PC-3 (cell line): Measurements from ENCODE around the gene CLIC1. TPM values are rescaled to one million over a fixed set of nuclear protein-coding genes. Genes with fewer than 3 reads are reported as not detected.

Experiments used
- ATAC-seq: fragments of 200-7000 bp; cut with Tn5 transposase; 2 replicates; pipeline ENCODE4 v1.9.1; 2020; ENCODE audit warnings: mild to moderate bottlenecking, moderate library complexity
- BruUV-seq: library from RNA; stranded (reverse); fragments of 400-500 nt; replicated peaks from 2 replicates; lab custom pipeline; 2021; lab: Mats Ljungman, UMichigan
- CTCF ChIA-PET: fragments of 300-600 bp; sonication (Branson Sonifier 250); formaldehyde crosslinking; loops from one replicate; lab custom pipeline; 2022; ENCODE audit warnings: antibody characterized with exemption; lab: Charles Lee
- POLR2A ChIA-PET: fragments of 300-600 bp; sonication (Branson Sonifier 250); formaldehyde crosslinking; loops from one replicate; lab custom pipeline; 2022; ENCODE audit warnings: antibody characterized with exemption; ENCODE audit not compliant: unreplicated experiment; lab: Charles Lee
- DNase-seq: peaks from one replicate; pipeline ENCODE4 v3.0.0-alpha.2; 2015
- H2AFZ ChIP-seq: fragments of 300-600 bp; sonication (generic); 2 replicates; pipeline ENCODE4 v1.6.0; 2016; ENCODE audit warnings: antibody characterized with exemption, low read length
- H3F3A ChIP-seq: fragments of 300-600 bp; sonication (generic); one replicate; pipeline ENCODE4 v1.6.0; 2017; ENCODE audit warnings: antibody characterized with exemption, low read length, control low read depth, mild to moderate bottlenecking; ENCODE audit not compliant: unreplicated experiment
- H3K27ac ChIP-seq: fragments of 300-600 bp; sonication (generic); 2 replicates; pipeline ENCODE4 v1.5.1; 2016; ENCODE audit warnings: mild to moderate bottlenecking, low read length
- H3K27me3 ChIP-seq: fragments of 300-600 bp; sonication (generic); 2 replicates; pipeline ENCODE4 v1.6.1; 2016; ENCODE audit warnings: low read length, mixed read lengths
- H3K36me3 ChIP-seq: fragments of 300-600 bp; sonication (generic); 2 replicates; pipeline ENCODE4 v1.6.1; 2016; ENCODE audit warnings: low read depth, mixed run types, low read length, mixed read lengths
- H3K4me1 ChIP-seq: fragments of 300-600 bp; sonication (generic); 2 replicates; pipeline ENCODE4 v1.5.1; 2016; ENCODE audit warnings: low read length; ENCODE audit not compliant: insufficient read depth
- H3K4me2 ChIP-seq: fragments of 300-600 bp; sonication (generic); 2 replicates; pipeline ENCODE4 v1.6.0; 2016; ENCODE audit warnings: low read length
- H3K4me3 ChIP-seq: fragments of 300-600 bp; sonication (generic); 2 replicates; pipeline ENCODE4 v1.5.1; 2016; ENCODE audit warnings: mild to moderate bottlenecking, low read length, mixed read lengths
- H3K79me2 ChIP-seq: fragments of 300-600 bp; sonication (generic); 2 replicates; pipeline ENCODE4 v1.6.1; 2017; ENCODE audit warnings: low read length, mixed read lengths
- H3K9ac ChIP-seq: fragments of 300-600 bp; sonication (generic); 2 replicates; pipeline ENCODE4 v1.6.0; 2016; ENCODE audit warnings: mild to moderate bottlenecking, low read length
- H3K9me2 ChIP-seq: fragments of 300-600 bp; sonication (generic); replicated peaks from 2 replicates; pipeline ENCODE4 v1.6.1; 2016; ENCODE audit warnings: mixed run types, low read length, mixed read lengths
- H3K9me3 ChIP-seq: fragments of 300-600 bp; sonication (generic); 2 replicates; pipeline ENCODE4 v1.6.1; 2016; ENCODE audit warnings: low read length, mixed read lengths
- H4K20me1 ChIP-seq: fragments of 300-600 bp; sonication (generic); 2 replicates; pipeline ENCODE4 v1.6.1; 2016; ENCODE audit warnings: low read length, mixed read lengths
- EZH2 ChIP-seq: fragments of 300-600 bp; sonication (generic); IDR thresholded peaks from one replicate; pipeline ENCODE4 v1.6.1; 2017; ENCODE audit warnings: antibody characterized with exemption, mild to moderate bottlenecking, low read length; ENCODE audit not compliant: unreplicated experiment
- EZH2phosphoT487 ChIP-seq: fragments of 300-600 bp; sonication (generic); IDR thresholded peaks from 2 replicates; pipeline ENCODE4 v1.6.1; 2018; ENCODE audit warnings: mild to moderate bottlenecking, antibody characterized with exemption, low read length, borderline replicate concordance
- intact Hi-C: fragments of 100-400 bp; cut with micrococcal nuclease; formaldehyde crosslinking; loops from 2 replicates; pipeline ENCODE4 v1.9.0; 2023
- microRNA-seq: library from miRNA; unstranded; fragments of <30 nt; microRNA quantifications from one replicate; pipeline ENCODE4 v1.1.0, GENCODE V29; 2020; ENCODE audit not compliant: unreplicated experiment
- total RNA-seq: library from RNA; depleted of rRNA; stranded (reverse); fragments of >200 nt; gene quantifications from 2 replicates; pipeline ENCODE4 v1.2.3, GENCODE V29; 2014; rRNA removed
- TF ChIP-seq, protein P1 (sequence below): fragments of 300-600 bp; sonication (generic); conservative IDR thresholded peaks from 2 replicates; pipeline ENCODE4 v1.5.1; 2017; ENCODE audit warnings: antibody characterized with exemption, low read depth, mild to moderate bottlenecking, low read length

CLIC1 gene
- total RNA-seq, 1 experiment from 2014 or later, result 708 TPM

- no peak overlapping the region for H3K4me2 ChIP-seq
- BruUV-seq, result no TSS peak
- no peaks in the 10 kb centered on the region for H3K9me3 ChIP-seq
- no peak overlapping the region for H3K27ac ChIP-seq
- ChIA-PET POLR2A (no interaction called here), CTCF (no interaction called here)
- no peak for ATAC-seq
- H3K79me2 ChIP-seq, result no peaks in the 10 kb centered on the region
- no peak overlapping the region for H2AFZ ChIP-seq
- H3K9ac ChIP-seq, result no peak overlapping the region
- no peaks in the 10 kb centered on the region for H3K27me3 ChIP-seq
- no peak overlapping the region for H3K4me3 ChIP-seq
- no peaks in the 10 kb centered on the region for H3K9me2 ChIP-seq
- H3F3A ChIP-seq, result no peaks in the 10 kb centered on the region
- TF ChIP-seq EZH2phosphoT487 (no peak), EZH2 (no peak)
- TF ChIP-seq, protein P1, sequence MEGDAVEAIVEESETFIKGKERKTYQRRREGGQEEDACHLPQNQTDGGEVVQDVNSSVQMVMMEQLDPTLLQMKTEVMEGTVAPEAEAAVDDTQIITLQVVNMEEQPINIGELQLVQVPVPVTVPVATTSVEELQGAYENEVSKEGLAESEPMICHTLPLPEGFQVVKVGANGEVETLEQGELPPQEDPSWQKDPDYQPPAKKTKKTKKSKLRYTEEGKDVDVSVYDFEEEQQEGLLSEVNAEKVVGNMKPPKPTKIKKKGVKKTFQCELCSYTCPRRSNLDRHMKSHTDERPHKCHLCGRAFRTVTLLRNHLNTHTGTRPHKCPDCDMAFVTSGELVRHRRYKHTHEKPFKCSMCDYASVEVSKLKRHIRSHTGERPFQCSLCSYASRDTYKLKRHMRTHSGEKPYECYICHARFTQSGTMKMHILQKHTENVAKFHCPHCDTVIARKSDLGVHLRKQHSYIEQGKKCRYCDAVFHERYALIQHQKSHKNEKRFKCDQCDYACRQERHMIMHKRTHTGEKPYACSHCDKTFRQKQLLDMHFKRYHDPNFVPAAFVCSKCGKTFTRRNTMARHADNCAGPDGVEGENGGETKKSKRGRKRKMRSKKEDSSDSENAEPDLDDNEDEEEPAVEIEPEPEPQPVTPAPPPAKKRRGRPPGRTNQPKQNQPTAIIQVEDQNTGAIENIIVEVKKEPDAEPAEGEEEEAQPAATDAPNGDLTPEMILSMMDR, result no peak
- H4K20me1 ChIP-seq, result no peaks in the 10 kb centered on the region
- H3K36me3 ChIP-seq, result peaks cover 4% of the 10 kb centered on the region; the same call in 1 of the 2 replicates
- intact Hi-C loops, result loop anchor here (10.0 kb wide), 2 partner anchors 151 to 181 kb away; partner anchors contain the start of gene NEU1
- H3K4me1 ChIP-seq, result peaks cover 10% of the 10 kb centered on the region
- DNase-seq, result no peak
These were observed 52.7 kb downstream of the CLIC1 start for GRCh38 chr6:31683591-31683990.

DNA sequence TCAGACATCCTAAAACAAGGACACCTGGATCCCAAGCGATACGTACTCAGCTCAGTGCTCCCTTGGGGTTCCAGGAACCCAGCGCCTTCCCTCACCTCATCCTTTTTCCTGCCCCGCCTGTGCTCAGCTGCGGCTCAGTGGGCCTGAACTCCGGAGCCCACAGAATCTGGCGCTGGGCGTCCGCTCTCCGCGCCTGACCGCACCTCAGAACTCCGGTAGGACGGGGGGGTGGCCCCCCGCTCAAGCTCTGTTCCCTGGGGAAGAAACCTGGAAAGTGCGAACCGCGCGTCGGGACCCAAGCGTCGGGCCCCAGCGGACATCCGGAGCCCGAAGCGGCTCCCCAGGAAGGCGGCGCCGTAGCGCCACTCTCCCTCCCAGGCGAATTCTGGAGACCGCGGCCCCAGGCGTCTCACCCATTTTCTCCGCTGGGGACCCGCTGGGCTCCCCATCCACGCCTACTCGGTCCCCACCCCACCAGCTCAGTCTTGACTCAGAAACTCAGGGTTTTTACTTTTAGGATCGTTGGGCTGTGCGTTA lies 55.1 kb downstream of the CLIC1 start:
- ChIA-PET POLR2A (no interaction called here), CTCF (interaction anchor here (0.6 to 1.0 kb wide), 2 partner anchors 51 to 89 kb away, joined by 4 read pairs; no protein-coding TSS in a partner anchor)
- H3K9me2 ChIP-seq, result no peaks in the 10 kb centered on the region
- BruUV-seq, result TSS peak; percentile 69
- H4K20me1 ChIP-seq, result no peaks in the 10 kb centered on the region
- H3K27ac ChIP-seq, result peak overlapping the region; percentile 10; the same call in 1 of the 2 replicates
- TF ChIP-seq, protein P1, result no peak
- TF ChIP-seq EZH2phosphoT487 (no peak), EZH2 (no peak)
- H3F3A ChIP-seq, result peaks cover 4% of the 10 kb centered on the region
- peak overlapping the region; percentile 59 for H3K9ac ChIP-seq
- H3K4me1 ChIP-seq, result peaks cover 16% of the 10 kb centered on the region
- H3K36me3 ChIP-seq, result no peaks in the 10 kb centered on the region
- peak overlapping the region; percentile 83 for H2AFZ ChIP-seq
- peak overlapping the region; percentile 85 for H3K4me2 ChIP-seq
- no peaks in the 10 kb centered on the region for H3K79me2 ChIP-seq
- intact Hi-C loops, result loop anchor here (10.0 kb wide), 2 partner anchors 154 to 184 kb away; partner anchors contain the start of gene NEU1
- no peaks in the 10 kb centered on the region for H3K9me3 ChIP-seq
- H3K4me3 ChIP-seq, result peak overlapping the region; percentile 67
- H3K27me3 ChIP-seq, result no peaks in the 10 kb centered on the region
- DNase-seq (peak; percentile 48), ATAC-seq (peak; percentile 54)

Small RNAs within 50 kb of the gene (microRNA-seq; reads per million reads assigned to microRNA genes)
- gene MIR4646, result not detected

Other genes with a start within 250 kb of the CLIC1 start
- gene MICB, start 238.4 kb downstream of the CLIC1 start, total RNA-seq, result 25.6 and 32.9 TPM in 2 replicates
- gene MCCD1, start 207.6 kb downstream of the CLIC1 start, total RNA-seq, result not detected in 2 replicates
- gene DDX39B, start 194.5 kb downstream of the CLIC1 start, total RNA-seq, result 410 and 465 TPM in 2 replicates
- gene ATP6V1G2, start 189.9 kb downstream of the CLIC1 start, total RNA-seq, result 1.1 and 1.2 TPM in 2 replicates
- gene NFKBIL1, start 188.9 kb downstream of the CLIC1 start, total RNA-seq, result 38.2 and 46.9 TPM in 2 replicates
- gene LTA, start 164.2 kb downstream of the CLIC1 start, total RNA-seq, result not detected in 2 replicates
- gene TNF, start 161.0 kb downstream of the CLIC1 start, total RNA-seq, result not detected in 2 replicates
- 1.5 TPM in 1 of 2 replicates, not detected in the other for gene LTB, start 154.1 kb downstream of the CLIC1 start, total RNA-seq
- gene LST1, start 150.3 kb downstream of the CLIC1 start, total RNA-seq, result not detected in 2 replicates
- 0.26 TPM in 1 of 2 replicates, not detected in the other for gene NCR3, start 143.5 kb downstream of the CLIC1 start, total RNA-seq
- gene AIF1, start 121.3 kb downstream of the CLIC1 start, total RNA-seq, result not detected in 2 replicates
- 123 and 169 TPM in 2 replicates for gene PRRC2A, start 115.8 kb downstream of the CLIC1 start, total RNA-seq
- gene BAG6, start 83.9 kb downstream of the CLIC1 start, total RNA-seq, result 320 and 365 TPM in 2 replicates
- 1.6 and 2.2 TPM in 2 replicates for gene APOM, start 80.6 kb downstream of the CLIC1 start, total RNA-seq
- gene C6orf47, start 75.8 kb downstream of the CLIC1 start, total RNA-seq, result 26.3 and 33.2 TPM in 2 replicates
- 11.8 and 14.9 TPM in 2 replicates for gene GPANK1, start 71.5 kb downstream of the CLIC1 start, total RNA-seq
- 227 and 267 TPM in 2 replicates for gene CSNK2B, start 70.5 kb downstream of the CLIC1 start, total RNA-seq
- 5.0 and 5.3 TPM in 2 replicates for gene LY6G5B, start 66.6 kb downstream of the CLIC1 start, total RNA-seq
- 1.6 and 1.8 TPM in 2 replicates for gene LY6G5C, start 55.5 kb downstream of the CLIC1 start, total RNA-seq
- gene ABHD16A, start 33.2 kb downstream of the CLIC1 start, total RNA-seq, result 52.0 and 54.0 TPM in 2 replicates
- not detected in 2 replicates for gene LY6G6F, start 29.7 kb downstream of the CLIC1 start, total RNA-seq
- not detected in 2 replicates for gene LY6G6D, start 21.2 kb downstream of the CLIC1 start, total RNA-seq
- gene LY6G6C, start 14.8 kb downstream of the CLIC1 start, total RNA-seq, result 0.22 TPM in 1 of 2 replicates, not detected in the other
- not detected in 2 replicates for gene MPIG6B, start 13.2 kb downstream of the CLIC1 start, total RNA-seq
- 65.5 and 71.6 TPM in 2 replicates for gene DDAH2, start 7.2 kb downstream of the CLIC1 start, total RNA-seq
- 22.7 and 23.0 TPM in 2 replicates for gene MSH5, start 3.5 kb upstream of the CLIC1 start, total RNA-seq
- gene SAPCD1, start 26.1 kb upstream of the CLIC1 start, total RNA-seq, result 4.2 and 6.0 TPM in 2 replicates
- gene VWA7, start 40.8 kb upstream of the CLIC1 start, total RNA-seq, result 0.98 and 1.9 TPM in 2 replicates
- gene VARS1, start 59.2 kb upstream of the CLIC1 start, total RNA-seq, result 89.8 and 130 TPM in 2 replicates
- 93.7 and 143 TPM in 2 replicates for gene LSM2, start 70.4 kb upstream of the CLIC1 start, total RNA-seq
- 0.26 and 0.69 TPM in 2 replicates for gene HSPA1L, start 78.8 kb upstream of the CLIC1 start, total RNA-seq
- gene HSPA1A, start 79.0 kb upstream of the CLIC1 start, total RNA-seq, result 269 and 324 TPM in 2 replicates
- gene HSPA1B, start 91.2 kb upstream of the CLIC1 start, total RNA-seq, result 265 and 331 TPM in 2 replicates
- 31.7 and 33.1 TPM in 2 replicates for gene NEU1, start 126.3 kb upstream of the CLIC1 start, total RNA-seq
- 3.5 and 4.9 TPM in 2 replicates for gene SLC44A4, start 142.5 kb upstream of the CLIC1 start, total RNA-seq
- gene EHMT2, start 161.2 kb upstream of the CLIC1 start, total RNA-seq, result 74.5 and 80.8 TPM in 2 replicates
- 5.4 and 8.6 TPM in 2 replicates for gene ZBTB12, start 165.6 kb upstream of the CLIC1 start, total RNA-seq
- 1.1 TPM in 1 of 2 replicates, not detected in the other for gene C2, start 191.2 kb upstream of the CLIC1 start, total RNA-seq
- 0.86 TPM in 1 of 2 replicates, not detected in the other for gene CFB, start 209.6 kb upstream of the CLIC1 start, total RNA-seq
- gene NELFE, start 222.4 kb upstream of the CLIC1 start, total RNA-seq, result 132 and 142 TPM in 2 replicates
- 81.9 and 95.0 TPM in 2 replicates for gene SKIC2, start 222.6 kb upstream of the CLIC1 start, total RNA-seq
- gene DXO, start 235.6 kb upstream of the CLIC1 start, total RNA-seq, result 27.1 and 32.4 TPM in 2 replicates
- gene C4A, start 245.5 kb upstream of the CLIC1 start, total RNA-seq, result 2.2 and 3.6 TPM in 2 replicates